KMS-11 (cell line): ENCODE results near the gene LAD1.

ENCODE experiments used
- H2AFZ ChIP-seq: fragments of 200-600 bp; sonication (generic); 2 replicates; pipeline ENCODE4 v1.6.1; 2016; ENCODE audit warnings: antibody characterized with exemption, mixed run types, low read depth
- H3K27ac ChIP-seq: fragments of 200-600 bp; sonication (generic); 2 replicates; pipeline ENCODE4 v1.6.1; 2016; ENCODE audit warnings: mild to moderate bottlenecking, mixed run types
- H3K27me3 ChIP-seq: fragments of 200-600 bp; sonication (generic); 2 replicates; pipeline ENCODE4 v1.6.1; 2017; ENCODE audit warnings: mild to moderate bottlenecking, low read depth, mixed run types, moderate library complexity; ENCODE audit not compliant: insufficient read depth
- H3K36me3 ChIP-seq: fragments of 200-600 bp; sonication (generic); 2 replicates; pipeline ENCODE4 v1.6.1; 2017; ENCODE audit warnings: mild to moderate bottlenecking, mixed run types; ENCODE audit not compliant: insufficient read depth
- H3K4me1 ChIP-seq: fragments of 200-600 bp; sonication (generic); 2 replicates; pipeline ENCODE4 v1.6.1; 2016; ENCODE audit warnings: mild to moderate bottlenecking, low read depth, mixed run types; ENCODE audit not compliant: poor library complexity, severe bottlenecking
- H3K4me2 ChIP-seq: fragments of 200-600 bp; sonication (generic); 2 replicates; pipeline ENCODE4 v1.7.0; 2016; ENCODE audit warnings: mild to moderate bottlenecking, mixed run types
- H3K4me3 ChIP-seq: fragments of 200-600 bp; sonication (generic); IDR thresholded peaks from 2 replicates; pipeline ENCODE4 v1.6.1; 2017; ENCODE audit warnings: low read depth, low read length, mixed read lengths; ENCODE audit not compliant: insufficient read depth
- H3K79me2 ChIP-seq: fragments of 200-600 bp; sonication (generic); 2 replicates; pipeline ENCODE4 v1.6.1; 2016; ENCODE audit warnings: low read depth, mixed run types; ENCODE audit not compliant: insufficient read depth
- H3K9ac ChIP-seq: fragments of 200-600 bp; sonication (generic); 2 replicates; pipeline ENCODE4 v1.6.1; 2016; ENCODE audit warnings: mild to moderate bottlenecking, mixed run types
- H4K20me1 ChIP-seq: fragments of 200-600 bp; sonication (generic); 2 replicates; pipeline ENCODE4 v1.6.1; 2016; ENCODE audit warnings: mild to moderate bottlenecking, mixed run types; ENCODE audit not compliant: insufficient read depth
- TF ChIP-seq, protein P1 (sequence below): fragments of 200-600 bp; sonication (generic); conservative IDR thresholded peaks from 2 replicates; pipeline ENCODE4 v1.6.1; 2017; ENCODE audit warnings: low read depth, mild to moderate bottlenecking, antibody characterized with exemption, low read length, moderate library complexity, mixed read lengths

Gene LAD1

GRCh38 chr1:201426479-201427310, 27.6 kb upstream of the LAD1 start:
- Histone ChIP-seq H3K27ac (no peak overlapping the region), H3K9ac (no peak overlapping the region), H3K27me3 (peaks cover 6% of the 10 kb centered on the region; the same call in 1 of the 2 replicates), H3K4me2 (0 out of 2 replicates have a peak overlapping the region, but pooled peaks have one; percentile 22), H4K20me1 (no peaks in the 10 kb centered on the region), H3K4me3 (no peak overlapping the region), H2AFZ (0 out of 2 replicates have a peak overlapping the region, but pooled peaks have one; percentile 28), H3K4me1 (peaks cover 13% of the 10 kb centered on the region), H3K79me2 (no peaks in the 10 kb centered on the region), H3K36me3 (no peaks in the 10 kb centered on the region)
- TF ChIP-seq, protein P1, sequence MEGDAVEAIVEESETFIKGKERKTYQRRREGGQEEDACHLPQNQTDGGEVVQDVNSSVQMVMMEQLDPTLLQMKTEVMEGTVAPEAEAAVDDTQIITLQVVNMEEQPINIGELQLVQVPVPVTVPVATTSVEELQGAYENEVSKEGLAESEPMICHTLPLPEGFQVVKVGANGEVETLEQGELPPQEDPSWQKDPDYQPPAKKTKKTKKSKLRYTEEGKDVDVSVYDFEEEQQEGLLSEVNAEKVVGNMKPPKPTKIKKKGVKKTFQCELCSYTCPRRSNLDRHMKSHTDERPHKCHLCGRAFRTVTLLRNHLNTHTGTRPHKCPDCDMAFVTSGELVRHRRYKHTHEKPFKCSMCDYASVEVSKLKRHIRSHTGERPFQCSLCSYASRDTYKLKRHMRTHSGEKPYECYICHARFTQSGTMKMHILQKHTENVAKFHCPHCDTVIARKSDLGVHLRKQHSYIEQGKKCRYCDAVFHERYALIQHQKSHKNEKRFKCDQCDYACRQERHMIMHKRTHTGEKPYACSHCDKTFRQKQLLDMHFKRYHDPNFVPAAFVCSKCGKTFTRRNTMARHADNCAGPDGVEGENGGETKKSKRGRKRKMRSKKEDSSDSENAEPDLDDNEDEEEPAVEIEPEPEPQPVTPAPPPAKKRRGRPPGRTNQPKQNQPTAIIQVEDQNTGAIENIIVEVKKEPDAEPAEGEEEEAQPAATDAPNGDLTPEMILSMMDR: no peak

- H3K27ac ChIP-seq: no peak overlapping the region
- TF ChIP-seq, protein P1: no peak
- H3K36me3 ChIP-seq: no peaks in the 10 kb centered on the region
- no peak overlapping the region for H3K9ac ChIP-seq
- no peak overlapping the region for H2AFZ ChIP-seq
- no peaks in the 10 kb centered on the region for H3K79me2 ChIP-seq
- no peak overlapping the region for H3K4me3 ChIP-seq
- peaks cover 7% of the 10 kb centered on the region; the same call in 1 of the 2 replicates for H3K27me3 ChIP-seq
- H3K4me1 ChIP-seq: peaks cover 13% of the 10 kb centered on the region
- H3K4me2 ChIP-seq: no peak overlapping the region
- no peaks in the 10 kb centered on the region for H4K20me1 ChIP-seq
Observed at GRCh38 chr1:201424146-201424545, 25.0 kb upstream of the LAD1 start.

- Histone ChIP-seq H3K4me1 (peaks cover 13% of the 10 kb centered on the region), H3K4me3 (no peak overlapping the region), H2AFZ (no peak overlapping the region), H3K79me2 (no peaks in the 10 kb centered on the region), H3K27ac (no peak overlapping the region), H3K9ac (no peak overlapping the region), H3K4me2 (no peak overlapping the region), H3K27me3 (peaks cover 11% of the 10 kb centered on the region; the same call in 1 of the 2 replicates), H3K36me3 (no peaks in the 10 kb centered on the region), H4K20me1 (no peaks in the 10 kb centered on the region)
- TF ChIP-seq, protein P1: no peak
Observed at GRCh38 chr1:201423655-201424054, 24.5 kb upstream of the LAD1 start.

DNA sequence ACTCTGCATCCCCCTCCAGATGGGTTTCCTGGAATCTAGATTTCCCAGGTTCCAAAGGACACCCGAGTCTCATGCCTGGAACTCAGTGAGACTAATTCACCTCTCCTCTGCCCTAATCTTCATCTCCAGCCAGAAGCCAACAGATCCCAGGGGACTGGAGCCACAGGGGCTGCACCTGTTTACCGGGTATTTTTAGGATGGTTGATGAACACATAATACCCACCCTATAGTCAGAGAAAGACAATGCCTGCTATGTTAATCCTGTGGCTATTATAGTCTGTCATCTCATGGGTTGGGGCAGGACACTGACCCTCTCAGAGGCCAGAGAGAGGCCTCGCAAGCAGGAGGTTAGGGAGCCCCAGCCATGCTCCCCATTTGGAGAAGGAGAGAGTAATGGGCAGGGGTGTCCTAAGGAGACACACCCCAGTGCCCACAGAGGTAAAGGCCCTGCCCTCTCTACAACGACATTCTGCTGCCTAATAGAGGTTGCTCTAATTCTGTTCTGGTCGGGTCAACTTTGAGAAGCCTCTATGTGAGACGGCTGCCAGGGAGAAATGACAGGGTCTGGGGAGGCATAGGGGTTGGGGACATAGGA, 23.4 kb upstream of the LAD1 start:
- Histone ChIP-seq H3K27me3 (peaks cover 13% of the 10 kb centered on the region; the same call in 1 of the 2 replicates), H3K79me2 (no peaks in the 10 kb centered on the region), H3K36me3 (no peaks in the 10 kb centered on the region), H4K20me1 (no peaks in the 10 kb centered on the region), H3K4me2 (no peak overlapping the region), H3K27ac (no peak overlapping the region), H2AFZ (no peak overlapping the region), H3K4me1 (peaks cover 13% of the 10 kb centered on the region), H3K9ac (no peak overlapping the region), H3K4me3 (no peak overlapping the region)
- TF ChIP-seq, protein P1: no peak
